ENCODE data around the gene TMEM163.

DNA sequence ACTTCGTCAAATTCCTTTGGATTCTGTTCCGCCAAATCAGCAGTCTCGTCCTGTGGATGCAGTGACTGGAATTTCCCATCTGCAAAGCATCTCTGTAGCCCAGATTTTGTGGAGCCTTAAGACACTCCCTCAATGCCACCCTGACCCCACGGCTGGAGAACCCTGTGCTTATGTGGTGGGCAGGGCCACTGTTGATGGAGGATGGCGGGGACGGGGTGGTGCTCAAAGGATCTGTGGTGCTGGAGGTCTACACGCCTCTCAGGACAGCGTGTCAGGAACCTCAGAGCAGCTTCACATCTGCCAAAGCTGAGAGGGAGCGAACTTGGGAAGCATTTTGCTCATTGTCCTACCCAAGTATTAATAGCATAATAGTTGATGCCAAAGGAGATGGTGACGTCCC lies 264.8 kb downstream of the TMEM163 start:
- TF ChIP-seq POLR2AphosphoS5 (IDR thresholded peaks at IDR 0.05; ENCODE audit: low read depth, low read length) (no peak), SPI1 (IDR thresholded peaks at IDR 0.05; ENCODE audit: low read depth, low read length) (no peak)
